HUES48 (cell line): ENCODE results near the gene ZNF710.

ENCODE experiments used
- H3K27ac ChIP-seq: one replicate; pipeline ENCODE4 v1.7.0; 2013; ENCODE audit warnings: low read depth, low read length, inconsistent platforms
- H3K27me3 ChIP-seq: 2 replicates; pipeline ENCODE4 v1.6.1; 2013; ENCODE audit warnings: mild to moderate bottlenecking, low read length; ENCODE audit not compliant: control insufficient read depth, insufficient read depth
- H3K36me3 ChIP-seq: 2 replicates; pipeline ENCODE4 v1.6.1; 2013; ENCODE audit warnings: low read length; ENCODE audit not compliant: control insufficient read depth, insufficient read depth
- H3K4me1 ChIP-seq: 2 replicates; pipeline ENCODE4 v1.6.1; 2013; ENCODE audit warnings: mild to moderate bottlenecking, low read length; ENCODE audit not compliant: control insufficient read depth, insufficient read depth
- H3K4me3 ChIP-seq: 2 replicates; pipeline ENCODE4 v1.5.1; 2013; ENCODE audit warnings: mild to moderate bottlenecking, low read depth, low read length
- H3K9ac ChIP-seq: 2 replicates; pipeline ENCODE4 v1.6.1; 2013; ENCODE audit warnings: mild to moderate bottlenecking, low read depth, low read length, moderate library complexity
- H3K9me3 ChIP-seq: 2 replicates; pipeline ENCODE4 v1.6.1; 2013; ENCODE audit warnings: low read length; ENCODE audit not compliant: control insufficient read depth, insufficient read depth

The ZNF710 gene

DNA sequence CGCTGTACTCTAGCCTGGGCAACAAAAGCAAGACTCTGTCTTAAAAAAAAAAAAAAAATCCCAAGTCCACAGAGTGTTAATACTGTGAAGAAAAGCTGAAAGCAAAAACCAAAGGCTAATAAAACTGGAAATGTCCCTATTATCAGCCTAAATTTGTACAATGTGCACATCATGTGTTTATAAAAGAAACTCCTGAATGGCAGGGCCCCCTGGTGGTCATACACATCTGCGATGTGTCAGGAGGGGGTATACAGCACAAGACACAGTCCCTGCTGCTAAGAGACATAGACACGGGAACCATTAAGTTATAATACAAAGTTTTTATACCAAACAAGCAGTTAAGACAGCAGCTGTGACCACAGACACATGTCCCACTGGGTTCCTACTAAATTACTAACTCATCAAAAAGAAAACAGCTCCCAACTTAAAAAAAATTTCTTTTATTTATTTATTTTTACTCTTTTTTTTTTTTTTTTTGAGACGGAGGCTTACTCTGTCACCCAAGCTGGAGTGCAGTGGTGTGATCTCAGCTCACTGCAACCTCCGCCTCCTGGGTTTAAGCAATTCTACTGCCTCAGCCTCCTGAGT lies 70.2 kb downstream of the ZNF710 start:
- H3K36me3 ChIP-seq, result peaks cover 32% of the 10 kb centered on the region
- H3K9ac ChIP-seq, result no peak overlapping the region
- peaks cover 11% of the 10 kb centered on the region for H3K4me1 ChIP-seq
- no peaks in the 10 kb centered on the region for H3K9me3 ChIP-seq
- no peak overlapping the region for H3K4me3 ChIP-seq
- H3K27ac ChIP-seq, result no peak overlapping the region
- H3K27me3 ChIP-seq, result no peaks in the 10 kb centered on the region

DNA sequence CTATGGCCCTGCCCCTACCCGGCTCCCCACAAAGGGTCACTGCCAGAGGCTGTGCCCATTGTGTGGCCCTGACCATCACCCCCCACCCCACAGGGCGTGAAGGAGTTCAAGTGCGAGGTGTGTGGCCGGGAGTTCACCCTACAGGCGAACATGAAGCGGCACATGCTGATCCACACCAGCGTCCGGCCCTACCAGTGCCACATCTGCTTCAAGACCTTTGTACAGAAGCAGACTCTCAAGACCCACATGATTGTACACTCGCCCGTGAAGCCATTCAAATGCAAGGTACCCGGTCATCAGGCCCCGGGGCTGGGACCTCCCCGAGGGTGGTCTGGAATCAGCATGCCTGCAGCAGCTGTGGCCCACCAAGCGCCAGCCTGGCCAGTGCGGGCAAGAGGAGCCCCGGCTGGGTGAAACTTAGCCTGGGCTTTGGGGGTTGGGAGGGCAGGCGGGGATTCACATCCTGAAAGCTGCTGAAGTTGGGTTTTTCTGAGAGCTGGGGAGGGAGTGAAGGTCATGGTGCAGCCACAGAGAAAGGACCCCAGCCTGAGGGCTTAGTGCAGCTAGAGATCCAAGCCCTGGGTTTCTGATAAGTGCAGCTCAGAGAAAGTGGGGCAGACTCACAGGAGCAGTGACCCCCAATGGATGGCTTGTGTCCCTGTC lies 72.0 kb downstream of the ZNF710 start:
- no peaks in the 10 kb centered on the region for H3K9me3 ChIP-seq
- H3K9ac ChIP-seq, result no peak overlapping the region
- H3K4me1 ChIP-seq, result peaks cover 11% of the 10 kb centered on the region
- H3K36me3 ChIP-seq, result peaks cover 25% of the 10 kb centered on the region
- H3K27me3 ChIP-seq, result no peaks in the 10 kb centered on the region
- no peak overlapping the region for H3K4me3 ChIP-seq
- H3K27ac ChIP-seq, result no peak overlapping the region

DNA sequence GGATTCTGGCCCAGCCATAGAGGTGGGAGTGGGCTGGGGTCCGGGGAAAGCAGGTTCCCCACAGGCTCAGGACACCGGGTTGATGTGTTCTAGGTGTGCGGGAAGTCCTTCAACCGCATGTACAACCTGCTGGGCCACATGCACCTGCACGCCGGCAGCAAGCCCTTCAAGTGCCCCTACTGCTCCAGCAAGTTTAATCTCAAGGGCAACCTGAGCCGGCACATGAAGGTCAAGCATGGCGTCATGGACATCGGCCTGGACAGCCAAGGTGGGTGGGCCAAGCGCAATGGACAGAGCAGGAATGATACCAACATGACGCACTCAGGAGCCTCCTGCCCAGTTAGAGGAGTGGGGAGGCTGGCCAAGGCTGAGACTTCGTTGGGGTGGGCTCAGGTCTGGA lies 72.9 kb downstream of the ZNF710 start:
- Histone ChIP-seq H3K9me3 (no peaks in the 10 kb centered on the region), H3K4me3 (no peak overlapping the region), H3K27me3 (no peaks in the 10 kb centered on the region), H3K36me3 (peaks cover 23% of the 10 kb centered on the region), H3K27ac (no peak overlapping the region), H3K9ac (no peak overlapping the region), H3K4me1 (peaks cover 11% of the 10 kb centered on the region)

DNA sequence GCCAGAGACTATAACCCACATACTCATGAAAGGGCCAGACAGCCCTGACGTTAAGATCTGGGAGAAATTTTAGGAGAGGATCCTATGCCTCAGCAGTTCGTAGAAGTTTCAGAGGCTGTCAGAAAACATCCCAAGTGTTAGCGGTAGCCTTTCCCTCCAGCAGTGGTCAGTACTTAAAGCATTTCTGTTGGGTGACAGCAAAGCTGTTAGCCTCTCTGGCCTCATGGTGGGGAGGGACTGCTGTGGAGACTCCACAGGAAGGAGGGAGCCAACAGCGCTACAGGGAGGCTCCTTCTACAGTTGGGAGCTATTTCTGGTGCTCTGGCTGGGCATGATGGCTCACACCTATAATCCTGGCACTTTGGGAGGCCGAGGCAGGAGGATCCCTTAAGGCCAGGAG lies 73.8 kb downstream of the ZNF710 start:
- peak overlapping the region; percentile 87 for H3K27ac ChIP-seq
- H3K4me3 ChIP-seq, result no peak overlapping the region
- peaks cover 11% of the 10 kb centered on the region for H3K4me1 ChIP-seq
- no peaks in the 10 kb centered on the region for H3K9me3 ChIP-seq
- H3K36me3 ChIP-seq, result peaks cover 20% of the 10 kb centered on the region
- no peaks in the 10 kb centered on the region for H3K27me3 ChIP-seq
- H3K9ac ChIP-seq, result no peak overlapping the region

DNA sequence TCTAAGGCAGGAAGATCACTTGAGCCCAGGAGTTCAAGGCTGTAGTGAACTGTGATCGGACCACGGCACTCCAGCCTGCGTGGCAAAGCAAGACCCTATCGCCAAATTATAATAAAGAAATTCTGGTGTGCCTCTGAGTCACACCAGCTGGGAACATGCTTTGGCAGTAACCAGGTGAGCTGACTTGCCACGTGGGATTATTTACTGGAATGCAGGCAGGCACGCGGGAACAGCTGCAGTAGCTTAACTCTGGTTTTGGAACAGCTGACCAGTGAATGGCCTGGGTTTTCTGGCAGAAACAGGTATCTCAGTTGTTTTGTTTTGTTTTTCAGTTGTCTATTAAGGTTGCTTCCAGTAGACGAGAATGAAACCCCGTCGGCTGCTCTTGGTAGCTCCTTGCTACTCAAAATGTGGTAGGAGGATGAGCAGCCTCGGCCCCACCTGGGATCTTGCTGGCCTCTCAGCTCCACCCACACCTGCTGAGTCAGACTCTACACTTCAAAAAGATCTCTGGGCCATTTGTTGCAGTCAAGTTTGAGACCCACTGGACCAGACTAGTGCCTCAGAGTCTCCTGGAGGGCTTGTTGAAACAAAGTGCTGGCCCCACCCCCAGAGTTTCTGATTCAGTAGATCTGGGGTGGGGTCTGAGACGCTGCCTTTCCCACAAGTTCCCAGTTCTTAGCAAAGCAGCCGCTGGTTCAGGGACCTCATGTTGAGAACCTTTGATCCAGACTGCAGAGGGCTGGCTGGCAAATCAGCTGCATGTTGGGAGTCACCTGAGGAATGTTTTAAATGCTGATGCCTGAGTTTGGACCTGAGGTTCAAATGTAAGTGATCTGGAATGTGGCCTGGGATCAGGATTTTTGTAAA lies 74.5 kb downstream of the ZNF710 start:
- Histone ChIP-seq H3K36me3 (peaks cover 20% of the 10 kb centered on the region), H3K27ac (peak overlapping the region; percentile 87), H3K9ac (no peak overlapping the region)

DNA sequence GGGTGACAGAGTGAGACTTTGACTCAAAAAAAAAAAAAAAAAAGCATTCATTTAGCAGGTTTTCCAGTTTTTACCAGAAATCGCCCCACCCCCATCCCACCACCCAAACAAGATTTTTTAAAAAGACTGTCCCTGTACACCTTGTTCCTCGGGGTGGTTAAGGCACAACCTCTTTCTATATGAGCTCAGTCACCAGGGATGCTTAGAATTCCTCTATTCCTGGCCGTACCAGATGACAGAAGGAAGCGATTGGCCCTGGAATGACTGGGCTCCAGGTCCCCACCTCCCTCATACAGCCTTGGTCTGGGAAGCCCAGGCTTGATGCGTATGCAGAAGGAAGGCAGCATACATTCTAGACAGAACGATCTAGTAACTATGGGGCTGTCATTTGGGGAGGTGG lies 75.6 kb downstream of the ZNF710 start:
- Histone ChIP-seq H3K4me1 (peaks cover 11% of the 10 kb centered on the region), H3K36me3 (peaks cover 26% of the 10 kb centered on the region), H3K9me3 (no peaks in the 10 kb centered on the region), H3K27me3 (no peaks in the 10 kb centered on the region), H3K4me3 (no peak overlapping the region), H3K27ac (peak overlapping the region; percentile 87), H3K9ac (no peak overlapping the region)

More for the DNA sequence above, 74.5 kb downstream of the ZNF710 start:
- Histone ChIP-seq H3K27me3 (no peaks in the 10 kb centered on the region), H3K4me3 (no peak overlapping the region), H3K9me3 (no peaks in the 10 kb centered on the region), H3K4me1 (peaks cover 11% of the 10 kb centered on the region)

DNA sequence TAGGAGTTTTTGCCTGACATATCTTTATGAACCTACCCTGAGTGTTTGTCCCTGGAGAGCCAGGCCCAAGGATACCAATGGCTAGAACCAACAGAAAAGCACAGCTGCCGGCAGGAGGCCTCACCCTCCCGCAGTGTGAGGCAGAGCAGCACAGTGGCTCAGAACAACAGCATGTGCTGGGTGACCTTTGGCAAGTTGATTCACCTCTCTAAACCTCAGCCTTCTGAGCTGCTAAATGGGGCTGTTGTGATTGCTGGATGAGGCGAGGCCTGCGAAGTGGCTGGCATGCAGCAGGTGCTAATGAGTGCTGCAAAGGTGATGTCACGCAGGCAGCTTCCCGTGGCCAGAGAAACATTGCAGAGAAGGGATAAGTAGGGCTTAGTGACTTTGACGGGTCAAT lies 77.8 kb downstream of the ZNF710 start:
- no peak overlapping the region for H3K27ac ChIP-seq
- peaks cover 27% of the 10 kb centered on the region for H3K36me3 ChIP-seq
- peaks cover 15% of the 10 kb centered on the region for H3K4me1 ChIP-seq
- H3K4me3 ChIP-seq, result no peak overlapping the region
- H3K27me3 ChIP-seq, result no peaks in the 10 kb centered on the region
- no peak overlapping the region for H3K9ac ChIP-seq
- H3K9me3 ChIP-seq, result no peaks in the 10 kb centered on the region

DNA sequence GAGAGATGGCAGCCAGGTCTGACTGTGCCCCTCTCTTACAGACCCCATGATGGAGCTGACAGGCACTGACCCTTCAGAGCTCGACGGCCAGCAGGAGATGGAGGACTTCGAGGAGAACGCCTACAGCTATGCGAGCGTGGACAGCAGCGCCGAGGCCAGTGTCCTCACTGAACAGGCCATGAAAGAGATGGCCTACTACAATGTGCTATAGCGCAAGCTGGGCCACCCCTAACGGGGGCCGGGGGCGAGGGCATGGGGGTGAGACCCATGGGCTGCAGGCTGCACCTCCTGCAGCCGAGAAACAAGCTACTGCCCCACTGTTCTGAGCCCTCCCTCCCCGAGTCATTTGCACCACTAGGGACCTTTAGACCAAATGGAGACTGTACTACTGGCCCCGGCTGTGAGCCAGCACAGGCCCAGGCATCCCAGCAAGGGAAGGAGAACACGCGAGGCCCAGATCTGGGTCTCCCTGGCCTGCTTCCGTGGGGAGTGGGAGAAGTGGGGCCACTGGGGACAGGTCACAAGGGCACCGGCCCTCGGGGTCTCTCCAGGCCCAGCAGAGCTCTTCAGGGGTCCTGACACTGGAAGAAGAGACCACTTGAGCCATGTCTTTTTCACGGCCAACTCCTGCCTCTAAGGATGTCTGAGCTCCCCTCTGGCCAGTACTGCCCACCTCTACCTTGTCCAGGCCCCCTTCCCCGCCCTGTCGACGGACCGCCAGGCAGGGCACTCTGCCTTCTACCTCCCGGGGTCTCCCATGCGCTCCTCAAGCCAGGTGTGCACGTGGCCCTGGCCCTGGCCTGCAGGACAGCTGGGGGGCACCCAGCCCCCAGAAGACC lies 78.7 kb downstream of the ZNF710 start:
- H3K4me3 ChIP-seq, result no peak overlapping the region
- no peaks in the 10 kb centered on the region for H3K9me3 ChIP-seq
- no peak overlapping the region for H3K9ac ChIP-seq
- peaks cover 15% of the 10 kb centered on the region for H3K4me1 ChIP-seq
- peaks cover 28% of the 10 kb centered on the region for H3K36me3 ChIP-seq
- no peaks in the 10 kb centered on the region for H3K27me3 ChIP-seq
- H3K27ac ChIP-seq, result no peak overlapping the region

DNA sequence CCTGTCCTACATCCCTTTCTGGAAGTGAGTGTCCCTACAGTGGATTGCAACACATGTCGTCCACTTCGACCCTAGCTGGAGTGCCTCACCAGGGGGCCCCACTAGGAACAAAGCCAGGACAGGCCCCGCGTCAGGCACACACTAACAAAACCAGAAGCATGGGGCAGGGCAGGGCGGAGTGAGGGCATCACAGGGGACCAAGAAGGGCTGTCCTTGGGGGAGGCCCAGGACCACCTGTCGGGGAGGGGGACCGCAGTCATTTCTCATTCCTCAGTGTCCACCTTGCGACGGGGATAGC lies 79.3 kb downstream of the ZNF710 start:
- Histone ChIP-seq H3K4me3 (no peak overlapping the region), H3K9me3 (no peaks in the 10 kb centered on the region), H3K27me3 (no peaks in the 10 kb centered on the region), H3K27ac (no peak overlapping the region), H3K36me3 (peaks cover 31% of the 10 kb centered on the region), H3K9ac (no peak overlapping the region), H3K4me1 (peaks cover 13% of the 10 kb centered on the region)

DNA sequence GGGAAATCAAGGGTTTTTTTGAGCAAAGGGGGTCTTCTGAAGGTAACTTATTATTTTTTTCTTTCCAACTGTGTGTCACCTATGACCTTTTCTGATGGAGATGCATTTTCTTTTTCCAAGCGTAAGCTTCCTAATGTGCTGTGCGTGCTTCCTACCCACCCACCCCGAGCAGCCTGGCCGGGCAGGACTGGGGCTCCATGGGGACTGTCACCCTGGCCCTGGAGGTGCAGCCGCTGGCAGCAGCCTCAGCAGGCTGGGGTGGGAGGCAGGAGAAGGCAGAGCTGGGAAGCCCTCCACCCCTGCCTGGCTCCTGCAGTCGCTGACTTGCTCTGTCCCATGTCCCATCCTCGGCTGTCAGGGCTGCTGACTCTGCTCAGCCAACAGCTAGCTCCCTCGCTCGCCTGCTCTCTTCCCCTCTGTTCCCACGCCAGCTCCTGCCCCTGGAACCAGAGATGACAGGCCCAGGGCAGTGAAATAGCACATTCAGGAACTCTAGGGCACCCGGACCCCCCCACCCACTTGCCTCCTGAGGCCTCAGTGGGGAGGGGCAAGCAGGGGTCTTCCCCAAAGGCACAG lies 79.8 kb downstream of the ZNF710 start:
- Histone ChIP-seq H3K36me3 (peaks cover 36% of the 10 kb centered on the region), H3K4me1 (peaks cover 8% of the 10 kb centered on the region), H3K4me3 (no peak overlapping the region), H3K27me3 (no peaks in the 10 kb centered on the region), H3K9me3 (no peaks in the 10 kb centered on the region), H3K9ac (no peak overlapping the region), H3K27ac (no peak overlapping the region)
